HG03045 (cell line): ENCODE measurements around the gene SALL4.
"Not testable (repeated sequence)": the region's sequence is repeated elsewhere in the genome, so short reads cannot be mapped to it uniquely, and the experiment has no call there.

Experiments
- ATAC-seq: cut with Tn5 transposase; IDR thresholded peaks from one replicate; pipeline ENCODE4 v1.9.1; 2021; ENCODE audit warnings: mild to moderate bottlenecking, moderate library complexity; ENCODE audit not compliant: unreplicated experiment

Gene SALL4

DNA sequence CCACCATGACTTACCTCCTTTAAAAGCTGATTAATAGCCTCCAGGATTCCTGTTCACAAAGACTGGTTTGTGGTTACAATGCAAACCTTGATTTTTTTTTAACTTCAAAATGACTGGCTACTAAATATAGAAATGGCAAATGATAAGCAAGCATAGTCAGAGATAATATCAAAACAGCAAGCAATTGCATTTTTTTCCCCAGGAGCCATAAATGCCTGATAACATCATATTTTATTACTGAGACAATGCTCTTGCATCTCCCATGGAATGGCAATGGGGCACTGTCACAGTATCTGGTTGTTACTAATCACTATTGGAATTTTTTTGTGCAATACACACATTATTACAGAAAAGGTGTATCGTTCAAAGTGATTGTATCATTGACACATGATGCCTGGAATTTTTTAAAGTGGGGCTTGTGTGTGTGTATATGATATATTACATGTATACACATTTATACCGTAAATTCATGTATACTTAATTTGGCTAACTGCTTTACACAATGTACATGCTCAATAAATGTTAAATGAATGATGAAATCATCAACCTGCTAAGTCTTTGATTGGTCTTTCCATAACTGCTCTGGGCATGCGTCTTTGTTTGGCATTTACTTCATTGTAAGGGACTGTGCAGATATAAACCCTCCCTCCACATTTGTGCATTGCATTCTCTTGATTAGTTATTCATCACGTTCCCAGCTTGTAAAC lies 980 bp upstream of the SALL4 start:
- no peak for ATAC-seq

GRCh38 chr20:51801823-51802123 lies 548 bp downstream of the SALL4 start:
- no peak for ATAC-seq

DNA sequence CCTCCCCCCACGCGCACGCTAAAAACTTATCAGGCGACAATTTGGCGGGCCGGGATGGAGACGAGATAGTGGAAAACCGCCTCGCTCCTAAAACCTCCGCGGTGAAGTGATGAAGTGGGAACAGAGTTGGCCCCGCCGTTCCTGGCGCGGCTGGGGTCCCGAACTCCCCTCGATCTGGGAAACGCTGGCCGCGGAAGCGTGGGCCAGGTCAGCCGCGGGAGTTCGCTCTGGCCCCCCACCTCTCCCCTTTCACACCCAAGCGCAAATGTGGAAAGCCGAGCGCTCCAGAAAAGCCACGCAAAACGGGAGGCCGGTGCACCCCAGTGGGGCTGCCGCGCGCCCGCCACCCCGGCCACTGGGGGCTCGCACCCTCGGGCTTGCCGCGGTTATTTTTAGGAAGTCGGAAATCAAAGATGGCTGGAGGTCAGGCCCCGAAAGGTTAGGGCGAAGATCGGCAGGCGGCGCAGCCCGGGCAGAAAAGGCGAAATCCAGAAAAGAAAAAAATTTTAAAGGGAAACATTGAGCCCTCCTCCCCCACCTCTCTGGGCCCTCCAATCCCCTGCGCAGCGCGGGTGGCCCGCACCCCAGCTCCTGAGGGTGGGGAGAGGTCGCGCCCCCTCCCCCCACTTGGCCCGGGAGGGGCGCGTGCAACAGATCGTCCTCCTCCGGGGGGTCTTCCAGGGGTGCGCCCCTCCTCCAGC lies 1.0 kb downstream of the SALL4 start:
- no peak for ATAC-seq

DNA sequence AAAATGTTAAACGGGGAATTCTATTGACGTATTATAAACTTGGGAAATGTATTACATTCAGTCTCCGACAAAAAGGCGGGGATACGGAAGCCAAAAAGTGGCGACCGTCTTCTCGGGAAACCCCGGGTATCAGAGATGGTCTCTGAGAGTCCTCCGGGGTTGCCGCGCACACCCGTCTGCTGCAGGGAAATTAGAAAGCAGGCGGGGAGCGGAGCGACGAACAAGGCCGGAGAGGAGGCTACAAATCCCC lies 1.5 kb downstream of the SALL4 start:
- ATAC-seq: no peak

DNA sequence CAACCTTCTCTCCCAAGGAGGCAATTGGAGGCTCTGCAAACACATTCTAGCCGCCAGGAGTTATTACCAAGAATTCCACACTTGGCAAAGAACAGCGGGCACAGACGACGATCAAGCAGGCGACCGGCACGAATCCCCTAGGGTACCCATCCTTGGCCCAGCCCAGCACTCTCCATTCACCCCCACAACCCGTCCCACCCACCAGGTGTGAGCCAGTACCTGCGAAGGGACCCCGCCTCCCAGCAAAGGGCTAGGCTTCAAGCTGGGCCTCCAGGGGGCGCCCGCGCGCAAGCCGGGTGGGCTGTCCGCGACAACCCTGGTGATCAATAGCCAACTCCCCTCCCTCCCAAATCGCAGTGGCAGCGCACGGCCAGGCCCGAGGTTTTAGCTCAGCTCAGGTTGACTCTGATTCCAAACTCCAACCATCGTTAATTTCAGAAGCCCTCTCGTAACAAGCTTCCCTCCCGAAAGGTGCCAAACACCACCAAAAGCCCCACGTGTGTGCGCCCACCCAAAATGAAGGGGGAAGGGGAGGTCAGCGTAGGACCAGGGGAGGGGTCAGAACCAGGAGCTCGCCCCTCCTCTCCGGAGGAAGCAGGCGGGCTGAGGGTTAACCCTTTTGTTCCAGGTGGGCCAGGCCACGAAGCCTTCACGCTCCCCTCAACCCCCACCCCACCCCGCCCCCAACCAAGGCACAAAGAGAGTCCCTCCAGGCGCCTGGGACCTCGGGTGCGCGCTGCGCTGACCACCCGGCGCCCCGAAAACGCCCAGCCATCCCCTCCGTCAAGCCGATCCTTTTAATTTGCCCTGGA lies 2.1 kb downstream of the SALL4 start:
- ATAC-seq: no peak

GRCh38 chr20:51799401-51799860 lies 2.9 kb downstream of the SALL4 start:
- no peak for ATAC-seq

DNA sequence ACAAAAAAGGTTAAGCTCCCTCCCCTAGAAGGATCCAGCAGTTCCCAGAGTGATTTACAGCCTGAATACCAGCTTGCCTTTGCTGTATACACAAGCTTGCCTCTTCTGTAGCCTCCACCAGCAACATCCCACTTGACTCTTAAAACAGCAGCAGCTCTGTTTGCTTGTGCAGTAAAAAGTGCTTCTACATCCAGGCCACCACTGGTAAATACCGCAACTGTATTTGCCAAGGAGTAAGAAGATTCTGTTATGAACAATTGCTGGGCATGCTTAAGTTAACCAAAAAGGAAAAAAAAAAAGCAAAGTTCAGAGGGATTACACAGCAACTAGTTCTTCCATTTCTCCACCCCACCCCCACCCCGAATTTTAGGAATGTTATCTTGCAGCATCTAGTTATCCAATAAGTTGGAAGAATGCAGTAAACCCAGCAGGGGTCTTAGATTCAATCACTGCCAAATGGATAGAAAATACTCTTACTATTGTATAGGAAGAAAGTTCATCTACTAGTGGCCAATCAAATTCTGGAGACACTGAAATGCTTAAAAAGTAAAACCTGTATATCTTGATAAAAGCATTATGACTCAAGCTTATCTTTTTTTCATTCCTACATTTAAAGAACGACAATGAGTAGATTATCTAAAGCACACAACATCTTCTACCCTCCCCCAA lies 4.8 kb downstream of the SALL4 start:
- no peak for ATAC-seq

DNA sequence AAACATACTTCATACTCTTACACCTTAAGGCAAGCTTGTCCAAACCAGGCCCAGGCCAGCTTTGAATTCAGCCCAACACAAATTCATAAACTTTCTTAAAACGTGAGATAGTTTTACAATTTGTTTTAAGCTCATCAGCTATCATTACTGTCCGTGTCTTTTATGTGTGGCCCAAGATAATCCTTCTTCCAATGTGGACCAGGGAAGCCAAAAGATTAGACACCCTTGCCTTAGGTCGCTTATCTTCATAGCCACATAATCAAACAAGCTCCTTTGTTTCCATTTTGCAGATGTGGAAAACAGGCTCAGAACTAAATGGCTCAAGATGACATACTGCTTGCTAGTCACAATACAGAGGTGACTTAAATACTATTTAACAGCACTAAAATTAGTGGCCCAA lies 6.0 kb downstream of the SALL4 start:
- ATAC-seq: no peak

- no peak for ATAC-seq
These were observed 9.4 kb downstream of the SALL4 start for GRCh38 chr20:51792960-51793359.

- no peak for ATAC-seq
These were observed 10.7 kb downstream of the SALL4 start for GRCh38 chr20:51791626-51792025.

DNA sequence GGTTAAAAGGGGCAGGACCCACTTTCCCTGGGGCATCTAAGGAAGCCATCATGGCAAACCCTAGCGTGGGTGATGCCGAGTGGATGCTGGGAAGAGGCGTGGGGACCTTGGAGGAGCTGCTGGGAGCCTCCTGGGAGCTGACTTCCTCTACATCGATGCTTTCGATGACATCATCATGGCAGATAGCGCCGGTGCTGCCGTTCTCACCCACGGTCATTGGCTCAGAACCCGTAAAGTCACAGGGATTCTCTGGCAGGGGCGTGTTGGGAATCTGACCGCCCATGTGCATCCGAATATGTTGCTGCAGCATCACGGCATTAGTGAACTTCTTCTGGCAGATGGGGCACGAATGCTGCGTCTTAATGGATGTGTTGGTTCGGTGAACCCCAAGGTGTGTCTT lies 12.1 kb downstream of the SALL4 start:
- ATAC-seq: no peak

DNA sequence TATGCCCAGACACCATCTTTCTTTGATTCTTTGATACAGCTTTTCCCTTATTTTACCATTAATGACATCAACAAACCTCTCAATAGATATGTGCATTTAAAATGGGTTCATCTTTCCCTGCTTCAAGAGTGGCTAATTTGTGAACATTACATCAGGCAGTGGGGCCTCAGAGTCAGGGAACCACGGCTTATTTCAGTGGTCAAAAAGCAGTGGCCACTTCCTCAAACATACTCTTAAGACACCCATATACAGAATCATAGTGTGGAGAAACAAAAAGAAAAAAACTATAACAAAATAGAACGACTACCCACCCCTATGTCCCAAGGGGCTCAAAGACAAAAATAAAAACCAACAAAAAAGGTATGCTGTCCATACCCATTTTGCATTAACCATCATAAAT lies 12.9 kb downstream of the SALL4 start:
- no peak for ATAC-seq

DNA sequence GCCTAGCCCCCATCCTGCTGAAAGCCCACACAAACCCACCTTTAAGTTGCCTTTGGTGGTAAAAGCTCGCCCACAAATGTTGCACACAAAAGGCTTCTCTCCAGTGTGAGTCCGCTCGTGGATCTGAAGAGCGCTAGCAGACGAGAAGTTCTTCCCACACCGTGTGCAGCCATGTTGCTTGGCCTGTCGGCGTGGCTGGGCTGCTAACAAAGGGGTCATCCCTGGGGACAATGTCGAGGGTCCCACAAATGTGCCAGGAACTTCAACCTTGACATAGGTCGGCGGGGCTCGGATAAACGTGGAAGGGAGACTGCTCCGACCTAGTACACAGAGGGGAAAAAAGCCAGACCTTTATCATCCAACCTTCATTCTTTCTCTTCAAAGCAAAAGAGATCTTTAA lies 13.5 kb downstream of the SALL4 start:
- ATAC-seq: no peak

- no peak for ATAC-seq
These were observed 18.0 kb downstream of the SALL4 start for GRCh38 chr20:51784299-51784698.

DNA sequence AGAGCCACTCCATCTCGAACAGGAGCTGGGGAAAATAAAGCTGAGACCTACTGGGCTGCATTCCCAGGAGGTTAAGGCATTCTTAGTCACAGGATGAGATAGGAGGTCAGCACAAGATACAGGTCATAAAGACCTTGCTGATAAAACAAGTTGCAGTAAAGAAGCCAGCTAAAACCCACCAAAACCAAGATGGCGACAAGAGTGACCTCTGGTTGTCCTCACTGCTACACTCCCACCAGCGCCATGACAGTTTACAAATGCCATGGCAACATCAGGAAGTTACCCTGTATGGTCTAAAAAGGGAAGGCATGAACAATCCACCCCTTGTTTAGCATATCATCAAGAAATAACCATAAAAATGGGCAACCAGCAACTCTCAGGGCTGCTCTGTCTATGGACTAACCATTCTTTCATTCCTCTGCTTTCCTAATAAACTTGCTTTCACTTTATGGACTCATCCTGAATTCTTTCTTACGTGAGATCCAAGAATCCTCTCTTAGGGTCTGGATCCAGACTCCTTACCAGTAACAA lies 24.0 kb downstream of the SALL4 start:
- not testable (repeated sequence) for ATAC-seq

DNA sequence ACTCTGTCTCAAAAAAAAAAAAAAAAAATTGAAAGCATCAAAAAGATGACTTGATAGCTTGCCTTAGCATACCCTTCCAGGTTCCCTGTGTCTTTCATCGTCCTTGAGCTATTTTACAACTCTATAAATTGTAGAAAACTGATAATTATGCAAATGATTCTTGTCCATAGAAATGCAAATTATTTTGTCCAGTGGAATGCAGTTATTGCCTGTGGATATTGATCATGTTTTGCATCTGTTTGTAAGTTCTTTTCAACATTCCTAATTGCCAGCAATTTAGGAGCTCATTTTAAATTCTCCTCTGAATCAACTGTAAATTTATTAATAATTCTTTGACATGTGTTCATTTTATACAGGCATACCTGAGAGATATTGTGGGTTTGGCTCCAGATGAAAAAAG lies 27.1 kb downstream of the SALL4 start:
- ATAC-seq: no peak

DNA sequence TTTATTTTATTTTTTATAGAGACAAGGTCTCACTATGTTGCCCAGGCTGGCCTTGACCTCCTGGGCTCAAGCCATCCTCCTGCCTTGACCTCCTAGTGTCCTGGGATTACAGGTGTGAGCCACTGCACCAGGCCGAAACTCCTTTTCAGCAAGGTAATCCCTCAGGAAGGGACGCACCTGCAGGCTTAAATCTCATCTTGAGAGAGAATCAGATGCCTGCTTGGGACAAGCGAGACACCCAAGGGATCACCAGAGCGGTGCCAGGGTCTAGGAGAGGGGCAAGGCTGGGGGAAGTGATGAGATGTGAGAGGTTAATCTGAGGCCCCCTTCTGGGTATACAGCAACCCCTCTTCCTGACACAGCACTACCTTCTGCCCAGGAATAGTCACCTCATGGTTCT lies 30.1 kb downstream of the SALL4 start:
- ATAC-seq: no peak

DNA sequence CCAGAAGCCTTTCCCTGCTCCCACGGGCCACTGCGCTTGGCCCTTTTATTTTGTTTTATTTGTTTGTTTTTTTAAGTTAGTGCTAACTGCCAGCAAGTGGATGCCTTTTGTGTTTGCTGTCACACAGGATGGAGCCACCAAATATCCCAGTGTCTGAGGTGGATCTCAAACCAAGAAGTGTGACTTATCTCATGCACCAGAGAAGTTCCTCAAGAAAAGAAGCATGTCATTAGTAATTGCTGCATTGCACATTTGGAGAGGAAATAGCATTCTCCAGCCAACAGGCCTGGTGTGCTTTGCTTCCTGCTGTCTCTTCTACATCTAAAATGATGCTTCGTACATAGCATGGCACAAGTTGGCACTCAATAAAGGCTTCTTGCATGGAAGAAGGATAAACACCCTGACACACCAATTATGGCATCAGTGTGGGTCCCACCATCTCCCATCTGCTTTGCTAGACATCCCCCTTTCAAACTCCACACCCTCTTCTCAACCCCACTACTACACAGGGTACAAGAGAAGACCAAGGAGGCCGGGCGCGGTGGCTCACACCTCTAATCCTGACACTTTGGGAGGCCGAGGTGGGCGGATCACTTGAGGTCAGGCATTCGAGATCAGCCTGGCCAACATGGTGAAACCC lies 32.2 kb downstream of the SALL4 start:
- ATAC-seq: no peak

DNA sequence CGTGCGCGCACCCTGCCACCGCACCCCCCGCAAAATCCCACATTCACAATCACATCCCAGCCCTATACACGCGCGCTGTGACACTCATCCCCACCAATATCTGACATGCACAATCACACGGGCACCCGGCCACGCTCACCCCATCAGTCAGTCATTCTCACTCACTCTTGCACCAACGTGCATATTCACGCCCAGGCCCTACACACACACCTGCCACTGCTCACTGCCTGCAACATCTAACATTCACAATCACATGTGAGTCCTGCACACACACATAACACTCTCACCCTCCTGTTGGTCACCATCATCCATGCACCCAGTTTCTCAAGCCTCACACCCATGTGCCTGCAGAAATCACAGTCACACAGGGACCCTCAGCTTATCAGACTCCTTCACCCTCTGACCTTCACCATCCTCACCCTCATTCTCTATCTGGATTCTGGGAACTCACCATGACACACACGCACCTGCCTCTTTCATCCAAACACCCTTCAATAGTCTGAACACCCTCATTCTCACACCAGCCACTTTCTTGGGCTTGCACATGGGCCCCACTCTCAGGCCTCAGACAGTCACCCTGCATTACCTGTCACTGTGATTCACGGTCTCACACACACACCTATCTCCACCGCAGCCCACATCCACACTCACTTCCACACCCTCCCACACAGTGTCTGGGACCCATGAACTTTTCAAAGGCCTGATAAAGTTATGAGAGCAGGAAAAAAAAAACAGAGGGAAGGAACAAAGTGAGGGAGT lies 33.4 kb downstream of the SALL4 start:
- ATAC-seq: no peak
